ENCODE measurements around the gene GALNT1. TPM values are rescaled to one million over a fixed set of nuclear protein-coding genes. Genes with fewer than 3 reads are reported as not detected.

GALNT1 gene
- total and polyA plus RNA-seq, 2 of the 4 experiments (the other 2 are of a cell fraction), result 24.9 to 43.9 TPM

DNA sequence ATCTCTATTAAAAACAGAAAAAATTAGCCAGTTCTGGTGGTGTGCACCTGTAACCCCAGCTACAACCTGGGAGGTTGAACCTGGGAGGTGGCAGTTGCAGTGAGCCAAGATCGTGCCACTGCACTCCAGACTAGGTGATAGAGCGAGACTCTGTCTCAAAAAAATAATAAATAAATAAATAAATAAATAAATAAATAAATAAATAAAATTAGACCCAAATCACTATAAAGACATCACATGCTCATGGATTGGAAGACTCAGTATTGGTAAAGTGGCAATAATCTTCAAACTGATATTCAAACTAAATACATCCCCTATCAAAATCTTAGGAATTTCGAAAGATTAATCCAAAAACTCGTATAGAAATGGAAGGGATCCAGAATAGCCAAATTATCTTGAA, 15.5 kb upstream of the GALNT1 start:
- intact Hi-C loops (cut with micrococcal nuclease), result no loop called here
- H4K91ac ChIP-seq (ENCODE audit: insufficient read depth, low read depth, low read length), result no peak overlapping the region
- H3K4me2 ChIP-seq (ENCODE audit: low read depth, low read length), result no peak overlapping the region
- TF ChIP-seq CEBPB (IDR thresholded peaks at IDR 0.05; ENCODE audit: low read depth, low read length) (no peak), MAFK (IDR thresholded peaks at IDR 0.05; ENCODE audit: low read depth, low read length) (no peak), SMC3 (IDR thresholded peaks at IDR 0.05; ENCODE audit: low read depth, low read length) (no peak), CHD1 (IDR thresholded peaks at IDR 0.05; ENCODE audit: low read depth, low read length) (no peak), NFE2L2 (IDR thresholded peaks at IDR 0.05; ENCODE audit: low read depth, low read length) (no peak), MAZ (IDR thresholded peaks at IDR 0.05; ENCODE audit: borderline replicate concordance, low read depth, low read length) (no peak), POLR2A (IDR thresholded peaks at IDR 0.05; ENCODE audit: low read depth, low read length) (no peak), RAD21 (IDR thresholded peaks at IDR 0.05; ENCODE audit: low read length) (no peak), RFX5 (IDR thresholded peaks at IDR 0.05; ENCODE audit: low read depth, low read length) (no peak), FOS (IDR thresholded peaks at IDR 0.05; ENCODE audit: low read depth, low read length) (no peak), MXI1 (IDR thresholded peaks at IDR 0.05; ENCODE audit: borderline replicate concordance, low read depth, low read length) (no peak), BHLHE40 (IDR thresholded peaks at IDR 0.05; ENCODE audit: low read depth, low read length) (no peak), RCOR1 (IDR thresholded peaks at IDR 0.05; ENCODE audit: insufficient replicate concordance, low read length) (no peak)
- TF ChIP-seq, protein P1, sequence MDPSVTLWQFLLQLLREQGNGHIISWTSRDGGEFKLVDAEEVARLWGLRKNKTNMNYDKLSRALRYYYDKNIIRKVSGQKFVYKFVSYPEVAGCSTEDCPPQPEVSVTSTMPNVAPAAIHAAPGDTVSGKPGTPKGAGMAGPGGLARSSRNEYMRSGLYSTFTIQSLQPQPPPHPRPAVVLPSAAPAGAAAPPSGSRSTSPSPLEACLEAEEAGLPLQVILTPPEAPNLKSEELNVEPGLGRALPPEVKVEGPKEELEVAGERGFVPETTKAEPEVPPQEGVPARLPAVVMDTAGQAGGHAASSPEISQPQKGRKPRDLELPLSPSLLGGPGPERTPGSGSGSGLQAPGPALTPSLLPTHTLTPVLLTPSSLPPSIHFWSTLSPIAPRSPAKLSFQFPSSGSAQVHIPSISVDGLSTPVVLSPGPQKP (IDR thresholded peaks at IDR 0.05; ENCODE audit: borderline replicate concordance, low read depth, low read length), result no peak
- TF ChIP-seq, protein P2, sequence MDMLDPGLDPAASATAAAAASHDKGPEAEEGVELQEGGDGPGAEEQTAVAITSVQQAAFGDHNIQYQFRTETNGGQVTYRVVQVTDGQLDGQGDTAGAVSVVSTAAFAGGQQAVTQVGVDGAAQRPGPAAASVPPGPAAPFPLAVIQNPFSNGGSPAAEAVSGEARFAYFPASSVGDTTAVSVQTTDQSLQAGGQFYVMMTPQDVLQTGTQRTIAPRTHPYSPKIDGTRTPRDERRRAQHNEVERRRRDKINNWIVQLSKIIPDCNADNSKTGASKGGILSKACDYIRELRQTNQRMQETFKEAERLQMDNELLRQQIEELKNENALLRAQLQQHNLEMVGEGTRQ (IDR thresholded peaks at IDR 0.05; ENCODE audit: low read depth, low read length), result no peak
- TF ChIP-seq, protein P3, sequence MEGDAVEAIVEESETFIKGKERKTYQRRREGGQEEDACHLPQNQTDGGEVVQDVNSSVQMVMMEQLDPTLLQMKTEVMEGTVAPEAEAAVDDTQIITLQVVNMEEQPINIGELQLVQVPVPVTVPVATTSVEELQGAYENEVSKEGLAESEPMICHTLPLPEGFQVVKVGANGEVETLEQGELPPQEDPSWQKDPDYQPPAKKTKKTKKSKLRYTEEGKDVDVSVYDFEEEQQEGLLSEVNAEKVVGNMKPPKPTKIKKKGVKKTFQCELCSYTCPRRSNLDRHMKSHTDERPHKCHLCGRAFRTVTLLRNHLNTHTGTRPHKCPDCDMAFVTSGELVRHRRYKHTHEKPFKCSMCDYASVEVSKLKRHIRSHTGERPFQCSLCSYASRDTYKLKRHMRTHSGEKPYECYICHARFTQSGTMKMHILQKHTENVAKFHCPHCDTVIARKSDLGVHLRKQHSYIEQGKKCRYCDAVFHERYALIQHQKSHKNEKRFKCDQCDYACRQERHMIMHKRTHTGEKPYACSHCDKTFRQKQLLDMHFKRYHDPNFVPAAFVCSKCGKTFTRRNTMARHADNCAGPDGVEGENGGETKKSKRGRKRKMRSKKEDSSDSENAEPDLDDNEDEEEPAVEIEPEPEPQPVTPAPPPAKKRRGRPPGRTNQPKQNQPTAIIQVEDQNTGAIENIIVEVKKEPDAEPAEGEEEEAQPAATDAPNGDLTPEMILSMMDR (conservative IDR thresholded peaks at IDR 0.05; ENCODE audit: low read depth, low read length), result no peak
- no peak overlapping the region for H2AK9ac ChIP-seq (replicated peaks; ENCODE audit: low read depth, low read length, poor library complexity)
- no peak overlapping the region for H2BK15ac ChIP-seq (ENCODE audit: low read depth, low read length)
- ChIA-PET CTCF (interaction anchor here (0.6 to 1.4 kb wide), 2 partner anchors 9 to 29 kb away, joined by 3 to 4 read pairs; no protein-coding TSS in a partner anchor), POLR2A (ENCODE audit: unreplicated experiment) (no interaction called here)
- no CpG with 5 or more reads among the region's 4 CpGs for WGBS, 2 experiments (ENCODE audit: extremely low coverage in 2 of 2, insufficient read length in 1 of 2)
- H2BK120ac ChIP-seq (ENCODE audit: low read depth, low read length), result no peak overlapping the region
- H3K79me1 ChIP-seq (ENCODE audit: low read depth in 1 of 2, low read length in 2 of 2), result no peaks in the 10 kb centered on the region
- no peaks in the 10 kb centered on the region for H3K4me1 ChIP-seq (ENCODE audit: control insufficient read depth, insufficient read depth, low read length)
- no peak overlapping the region for H3K23ac ChIP-seq (ENCODE audit: low read depth, low read length)
- DNase-seq (no peak), ATAC-seq (ENCODE audit: low read depth) (no peak)
- in situ Hi-C loops (cut with MboI; ENCODE audit: low sequenced_read_pairs), result no loop called here
- no peak overlapping the region for H2BK5ac ChIP-seq (ENCODE audit: low read depth, low read length, poor library complexity, severe bottlenecking)
- no peak overlapping the region for H3K9ac ChIP-seq (ENCODE audit: low read depth, low read length)
- H3K9me1 ChIP-seq (ENCODE audit: insufficient read depth, low read length), result no peaks in the 10 kb centered on the region
- H2AK5ac ChIP-seq (ENCODE audit: low read depth, low read length), result no peak overlapping the region
- no peak overlapping the region for H3K4ac ChIP-seq (ENCODE audit: low read depth, low read length)
- no peak overlapping the region for H3K4me3 ChIP-seq (ENCODE audit: insufficient read depth, low read depth, low read length)
- H3K9me3 ChIP-seq (ENCODE audit: control insufficient read depth, insufficient read depth, low read length), result no peaks in the 10 kb centered on the region
- H4K20me1 ChIP-seq (ENCODE audit: insufficient read depth, low read length), result no peaks in the 10 kb centered on the region
- no peak overlapping the region for H4K5ac ChIP-seq (ENCODE audit: low read depth, low read length)
- no peak overlapping the region for H2BK20ac ChIP-seq (ENCODE audit: low read depth, low read length)
- H2AFZ ChIP-seq (replicated peaks; ENCODE audit: low read length, poor library complexity), result no peak overlapping the region
- no peak overlapping the region for H3K27ac ChIP-seq (ENCODE audit: insufficient read depth, low read length)
- dilution Hi-C loops (cut with HindIII; ENCODE audit: low sequenced_read_pairs, unreplicated experiment), result no loop called here
- H3K36me3 ChIP-seq (ENCODE audit: control insufficient read depth, insufficient read depth, low read length), result no peaks in the 10 kb centered on the region
- no peak overlapping the region for H4K8ac ChIP-seq (ENCODE audit: low read depth in 2 of 2, low read length in 2 of 2)
- H3K56ac ChIP-seq (ENCODE audit: extremely low read depth, insufficient read depth, low read length), result no peak overlapping the region
- no peak overlapping the region for H3K18ac ChIP-seq (ENCODE audit: low read depth, low read length)
- no peak overlapping the region for H3K14ac ChIP-seq (replicated peaks; ENCODE audit: low read depth, low read length)
- no peaks in the 10 kb centered on the region; the same call in 1 of the 2 replicates for H3K27me3 ChIP-seq (ENCODE audit: control insufficient read depth, insufficient read depth, low read length)
- no TSS peak for BruUV-seq (replicated peaks)
